ENCODE results near the gene PRKCE. TPM values are rescaled to one million over a fixed set of nuclear protein-coding genes. Genes with fewer than 3 reads are reported as not detected.

PRKCE gene
- total RNA-seq, 2 donors from 2014 or later, result 5.8 to 18.1 TPM

GRCh38 chr2:46181789-46182530 is 530.5 kb downstream of the PRKCE start:
- DNase-seq (ENCODE audit: low spot score), result no peak
- no peak for ATAC-seq (ENCODE audit: insufficient number of reproducible peaks, low FRiP score, low read depth)

DNA sequence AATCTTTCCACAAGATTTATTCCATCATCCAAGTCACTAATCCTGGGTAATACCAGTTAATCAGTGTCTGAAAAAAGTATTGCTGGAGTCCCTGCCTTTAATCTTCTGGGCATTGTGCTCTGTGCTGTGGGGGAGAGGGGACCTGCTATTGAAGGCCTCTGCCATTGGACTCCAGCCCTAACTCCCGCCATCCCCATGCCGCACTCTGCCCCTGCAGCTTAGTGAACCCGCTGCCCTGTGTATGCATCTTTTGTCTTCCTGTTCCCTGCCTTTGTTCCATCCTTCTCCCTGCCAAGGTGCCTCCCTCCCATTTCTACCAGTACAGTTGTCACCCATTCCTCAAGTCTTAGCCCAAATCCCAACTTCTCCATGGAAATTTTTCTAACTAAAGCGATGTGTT is 532.0 kb downstream of the PRKCE start:
- no peaks in the 10 kb centered on the region for H3K36me3 ChIP-seq
- no peaks in the 10 kb centered on the region for H3K27me3 ChIP-seq (replicated peaks; ENCODE audit: insufficient read depth)
- no peaks in the 10 kb centered on the region for H3K9me3 ChIP-seq
- ATAC-seq (ENCODE audit: insufficient number of reproducible peaks, low FRiP score, low read depth) (no peak), DNase-seq (ENCODE audit: low spot score) (no peak)
- TF ChIP-seq, protein P1, sequence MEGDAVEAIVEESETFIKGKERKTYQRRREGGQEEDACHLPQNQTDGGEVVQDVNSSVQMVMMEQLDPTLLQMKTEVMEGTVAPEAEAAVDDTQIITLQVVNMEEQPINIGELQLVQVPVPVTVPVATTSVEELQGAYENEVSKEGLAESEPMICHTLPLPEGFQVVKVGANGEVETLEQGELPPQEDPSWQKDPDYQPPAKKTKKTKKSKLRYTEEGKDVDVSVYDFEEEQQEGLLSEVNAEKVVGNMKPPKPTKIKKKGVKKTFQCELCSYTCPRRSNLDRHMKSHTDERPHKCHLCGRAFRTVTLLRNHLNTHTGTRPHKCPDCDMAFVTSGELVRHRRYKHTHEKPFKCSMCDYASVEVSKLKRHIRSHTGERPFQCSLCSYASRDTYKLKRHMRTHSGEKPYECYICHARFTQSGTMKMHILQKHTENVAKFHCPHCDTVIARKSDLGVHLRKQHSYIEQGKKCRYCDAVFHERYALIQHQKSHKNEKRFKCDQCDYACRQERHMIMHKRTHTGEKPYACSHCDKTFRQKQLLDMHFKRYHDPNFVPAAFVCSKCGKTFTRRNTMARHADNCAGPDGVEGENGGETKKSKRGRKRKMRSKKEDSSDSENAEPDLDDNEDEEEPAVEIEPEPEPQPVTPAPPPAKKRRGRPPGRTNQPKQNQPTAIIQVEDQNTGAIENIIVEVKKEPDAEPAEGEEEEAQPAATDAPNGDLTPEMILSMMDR (IDR thresholded peaks at IDR 0.05), result no peak
- H3K4me3 ChIP-seq, result no peak overlapping the region
- H3K27ac ChIP-seq, result no peak overlapping the region
- H3K4me1 ChIP-seq (ENCODE audit: control insufficient read depth in 1 of 2, low read depth in 2 of 2), result peaks cover 21 to 32% of the 10 kb centered on the region in 2 donors

More at GRCh38 chr2:46181789-46182530, 530.5 kb downstream of the PRKCE start:
- H3K4me1 ChIP-seq (ENCODE audit: control insufficient read depth in 1 of 2, low read depth in 2 of 2), result peaks cover 10 to 18% of the 10 kb centered on the region in 2 donors
- H3K27ac ChIP-seq, result no peak overlapping the region
- TF ChIP-seq, protein P1 (IDR thresholded peaks at IDR 0.05), result no peak
- H3K36me3 ChIP-seq, result no peaks in the 10 kb centered on the region
- no peaks in the 10 kb centered on the region for H3K27me3 ChIP-seq (replicated peaks; ENCODE audit: insufficient read depth)
- H3K4me3 ChIP-seq, result no peak overlapping the region
- H3K9me3 ChIP-seq, result no peaks in the 10 kb centered on the region

DNA sequence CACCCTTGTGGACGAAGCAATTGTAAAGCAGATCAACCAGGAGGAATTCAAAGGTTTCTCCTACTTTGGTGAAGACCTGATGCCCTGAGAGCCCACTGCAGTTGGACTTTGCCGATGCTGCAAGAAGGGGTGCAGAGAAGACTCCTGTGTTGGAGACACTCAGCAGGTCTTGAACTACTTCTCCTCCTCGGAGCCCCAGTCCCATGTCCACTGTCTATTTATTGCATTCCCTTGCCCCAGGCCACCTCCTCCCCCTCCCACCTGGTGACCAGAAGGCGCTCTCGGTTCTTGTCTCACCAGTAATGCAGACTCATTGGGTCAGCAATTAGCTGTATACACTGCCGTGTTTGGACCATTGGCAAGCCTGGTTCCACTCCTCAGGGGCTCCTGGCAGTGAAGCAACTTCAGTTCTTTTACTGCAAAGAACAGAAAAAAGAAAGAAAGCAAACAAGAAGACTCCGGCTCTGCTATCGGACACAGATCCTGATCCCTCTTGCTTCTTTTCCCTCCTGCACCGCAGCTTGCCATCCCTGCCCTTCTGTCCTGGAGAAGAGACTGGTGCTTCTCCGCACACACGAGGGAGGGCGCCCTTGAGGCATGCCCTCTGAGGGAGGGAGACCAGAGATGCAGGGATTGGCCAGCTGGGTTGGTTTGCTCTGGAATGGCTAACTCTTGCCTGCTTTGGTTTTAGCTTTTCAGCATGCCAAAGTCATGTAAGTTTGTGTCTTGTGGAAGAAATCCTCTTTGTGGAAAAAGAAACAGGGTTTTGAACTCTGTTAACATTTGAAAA is 533.5 kb downstream of the PRKCE start:
- H3K27me3 ChIP-seq (replicated peaks; ENCODE audit: insufficient read depth), result no peaks in the 10 kb centered on the region
- H3K9me3 ChIP-seq, result no peaks in the 10 kb centered on the region
- H3K4me1 ChIP-seq (ENCODE audit: control insufficient read depth in 1 of 2, low read depth in 2 of 2), result peaks cover 11 to 25% of the 10 kb centered on the region in 2 donors
- no peak overlapping the region for H3K27ac ChIP-seq
- DNase-seq (ENCODE audit: low spot score), result no peak
- no peaks in the 10 kb centered on the region for H3K36me3 ChIP-seq
- TF ChIP-seq, protein P1 (IDR thresholded peaks at IDR 0.05), result no peak
- no peak for ATAC-seq (ENCODE audit: insufficient number of reproducible peaks, low FRiP score, low read depth)
- no peak overlapping the region for H3K4me3 ChIP-seq

GRCh38 chr2:46187112-46187618 is 535.7 kb downstream of the PRKCE start:
- Histone ChIP-seq H3K9me3 (no peaks in the 10 kb centered on the region), H3K36me3 (no peaks in the 10 kb centered on the region), H3K27ac (peak overlapping the region; percentile 38 to 73), H3K4me3 (peak overlapping the region; percentile 55), H3K27me3 (replicated peaks; ENCODE audit: insufficient read depth) (no peaks in the 10 kb centered on the region), H3K4me1 (ENCODE audit: control insufficient read depth in 1 of 2, low read depth in 2 of 2) (peaks cover 11 to 25% of the 10 kb centered on the region in 2 donors)
- ATAC-seq (ENCODE audit: insufficient number of reproducible peaks, low FRiP score, low read depth) (peak; percentile 30), DNase-seq (ENCODE audit: low spot score) (no peak)
- TF ChIP-seq, protein P1 (IDR thresholded peaks at IDR 0.05), result no peak
